ENCODE results near the gene TBC1D5. TPM values are rescaled to one million over a fixed set of nuclear protein-coding genes. Genes with fewer than 3 reads are reported as not detected.
"Not testable (repeated sequence)": the region's sequence is repeated elsewhere in the genome, so short reads cannot be mapped to it uniquely, and the experiment has no call there.

TBC1D5 gene
- total and polyA plus RNA-seq, 2 experiments from 2014 or later = 31.0 to 69.9 TPM

DNA sequence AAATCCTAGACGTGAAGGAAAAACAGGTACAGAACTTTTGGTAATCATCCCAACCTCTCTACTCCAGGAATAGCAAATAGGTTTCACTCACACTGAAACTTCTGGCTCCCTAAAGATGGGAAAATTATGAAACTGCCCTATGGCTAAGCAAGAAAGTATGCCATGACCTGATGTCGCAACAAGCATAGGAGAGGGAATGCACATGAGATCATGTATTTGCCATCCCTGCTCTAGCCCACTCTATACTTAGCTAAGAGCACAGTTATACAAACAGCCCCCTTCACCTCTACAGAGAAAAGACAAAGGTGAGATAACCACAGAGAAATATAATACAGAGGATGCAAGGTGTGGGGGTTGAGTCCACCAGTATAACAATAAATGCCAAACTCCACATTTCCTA is 102.7 kb downstream of the TBC1D5 start:
- H3K4me3 ChIP-seq = peak overlapping the region; percentile 48
- DNase-seq = peak; percentile 94
- H3K27ac ChIP-seq = peak overlapping the region; percentile 83
- no peaks in the 10 kb centered on the region for H4K20me1 ChIP-seq (ENCODE audit: insufficient read depth)
- no peaks in the 10 kb centered on the region for H3K27me3 ChIP-seq (replicated peaks; ENCODE audit: insufficient read depth)
- no peak overlapping the region for H2AFZ ChIP-seq
- 3 to 5% methylated on average over 2 of the region's 2 CpGs for WGBS, 2 experiments (ENCODE audit: low coverage in 1 of 2, low lambda C conversion rate in 2 of 2, missing lambda C conversion rate in 2 of 2)
- peaks cover 7% of the 10 kb centered on the region for H3K79me2 ChIP-seq (ENCODE audit: insufficient read depth)
- H3K9me3 ChIP-seq (ENCODE audit: low read depth) = no peaks in the 10 kb centered on the region
- H3K36me3 ChIP-seq (ENCODE audit: low read depth) = no peaks in the 10 kb centered on the region
- peaks cover 72% of the 10 kb centered on the region for H3K4me1 ChIP-seq (ENCODE audit: insufficient read depth)
- peak overlapping the region; percentile 67 for H3K4me2 ChIP-seq (ENCODE audit: unreplicated experiment)
- peak overlapping the region; percentile 37 for H3K9ac ChIP-seq
- no peaks in the 10 kb centered on the region for H3K9me2 ChIP-seq (ENCODE audit: insufficient read depth)
- TF ChIP-seq EZH2 (IDR thresholded peaks at IDR 0.05; ENCODE audit: insufficient read depth, poor library complexity, severe bottlenecking) = no peak
- TF ChIP-seq EZH2phosphoT487 (IDR thresholded peaks at IDR 0.05; ENCODE audit: insufficient read depth, low read depth) = no peak
- peaks cover 61% of the 10 kb centered on the region for H3F3A ChIP-seq (ENCODE audit: insufficient read depth)
- in situ Hi-C loops (cut with MboI) = no loop called here

DNA sequence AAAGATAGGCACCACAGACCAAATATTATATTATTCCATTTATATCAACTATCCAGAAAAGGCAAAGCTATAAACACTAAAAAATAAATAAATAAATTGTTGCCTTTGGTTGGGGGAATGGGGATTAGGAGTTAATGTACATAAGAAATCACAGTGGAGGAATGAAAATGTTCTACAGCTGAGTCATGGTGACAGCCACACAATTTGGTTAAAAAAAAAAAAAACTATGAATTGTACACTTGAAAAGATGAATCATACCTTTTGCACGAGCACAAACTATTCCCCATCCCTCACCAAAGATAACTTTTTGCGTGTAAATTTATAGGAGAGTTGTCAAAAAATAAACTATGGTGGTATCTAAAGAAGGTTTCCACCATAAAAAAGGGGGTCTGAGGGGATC is 103.2 kb downstream of the TBC1D5 start:
- H3K4me2 ChIP-seq (ENCODE audit: unreplicated experiment) = peak overlapping the region; percentile 67
- in situ Hi-C loops (cut with MboI) = no loop called here
- no peaks in the 10 kb centered on the region for H3K27me3 ChIP-seq (replicated peaks; ENCODE audit: insufficient read depth)
- H3K4me1 ChIP-seq (ENCODE audit: insufficient read depth) = peaks cover 68% of the 10 kb centered on the region
- peak overlapping the region; percentile 83 for H3K27ac ChIP-seq
- no peaks in the 10 kb centered on the region for H4K20me1 ChIP-seq (ENCODE audit: insufficient read depth)
- H3F3A ChIP-seq (ENCODE audit: insufficient read depth) = peaks cover 58% of the 10 kb centered on the region
- no peak for TF ChIP-seq EZH2 (IDR thresholded peaks at IDR 0.05; ENCODE audit: insufficient read depth, poor library complexity, severe bottlenecking)
- TF ChIP-seq EZH2phosphoT487 (IDR thresholded peaks at IDR 0.05; ENCODE audit: insufficient read depth, low read depth) = no peak
- DNase-seq = peak; percentile 79
- no peaks in the 10 kb centered on the region for H3K9me2 ChIP-seq (ENCODE audit: insufficient read depth)
- no peaks in the 10 kb centered on the region for H3K9me3 ChIP-seq (ENCODE audit: low read depth)
- WGBS, 2 experiments (ENCODE audit: low coverage in 1 of 2, low lambda C conversion rate in 2 of 2, missing lambda C conversion rate in 2 of 2) = 15 to 22% methylated on average over 2 of the region's 2 CpGs
- peak overlapping the region; percentile 43 for H3K9ac ChIP-seq
- peaks cover 7% of the 10 kb centered on the region for H3K79me2 ChIP-seq (ENCODE audit: insufficient read depth)
- no peak overlapping the region for H2AFZ ChIP-seq
- H3K36me3 ChIP-seq (ENCODE audit: low read depth) = no peaks in the 10 kb centered on the region
- peak overlapping the region; percentile 48 for H3K4me3 ChIP-seq

DNA sequence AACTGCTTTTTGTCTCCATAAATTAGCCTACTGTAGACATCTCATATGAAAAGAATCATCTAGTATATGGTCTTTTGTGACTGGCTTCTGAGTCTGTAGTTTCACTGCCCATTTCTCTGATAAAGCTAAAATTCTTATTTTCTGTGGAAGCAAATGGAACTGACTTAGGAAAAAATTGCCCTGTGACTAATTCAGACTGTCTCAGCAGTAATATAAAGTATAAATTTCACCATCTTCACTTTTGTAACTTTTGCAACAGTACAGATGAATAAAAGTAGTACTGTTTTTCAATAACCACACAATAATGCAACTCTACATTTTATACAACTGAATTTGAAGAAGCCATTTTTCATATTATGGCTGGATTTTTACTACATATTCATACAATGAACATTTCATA is 104.1 kb downstream of the TBC1D5 start:
- no peak overlapping the region for H3K4me3 ChIP-seq
- no peaks in the 10 kb centered on the region for H3K9me2 ChIP-seq (ENCODE audit: insufficient read depth)
- H3F3A ChIP-seq (ENCODE audit: insufficient read depth) = peaks cover 49% of the 10 kb centered on the region
- TF ChIP-seq EZH2phosphoT487 (IDR thresholded peaks at IDR 0.05; ENCODE audit: insufficient read depth, low read depth) (no peak), EZH2 (IDR thresholded peaks at IDR 0.05; ENCODE audit: insufficient read depth, poor library complexity, severe bottlenecking) (no peak)
- in situ Hi-C loops (cut with MboI) = no loop called here
- peaks cover 8% of the 10 kb centered on the region for H3K79me2 ChIP-seq (ENCODE audit: insufficient read depth)
- H2AFZ ChIP-seq = no peak overlapping the region
- H3K9me3 ChIP-seq (ENCODE audit: low read depth) = no peaks in the 10 kb centered on the region
- no peaks in the 10 kb centered on the region for H3K36me3 ChIP-seq (ENCODE audit: low read depth)
- H3K27ac ChIP-seq = peak overlapping the region; percentile 83
- no peaks in the 10 kb centered on the region for H3K27me3 ChIP-seq (replicated peaks; ENCODE audit: insufficient read depth)
- H3K9ac ChIP-seq = no peak overlapping the region
- H3K4me2 ChIP-seq (ENCODE audit: unreplicated experiment) = peak overlapping the region; percentile 67
- peaks cover 59% of the 10 kb centered on the region for H3K4me1 ChIP-seq (ENCODE audit: insufficient read depth)
- no peaks in the 10 kb centered on the region for H4K20me1 ChIP-seq (ENCODE audit: insufficient read depth)
- DNase-seq = peak; percentile 77

DNA sequence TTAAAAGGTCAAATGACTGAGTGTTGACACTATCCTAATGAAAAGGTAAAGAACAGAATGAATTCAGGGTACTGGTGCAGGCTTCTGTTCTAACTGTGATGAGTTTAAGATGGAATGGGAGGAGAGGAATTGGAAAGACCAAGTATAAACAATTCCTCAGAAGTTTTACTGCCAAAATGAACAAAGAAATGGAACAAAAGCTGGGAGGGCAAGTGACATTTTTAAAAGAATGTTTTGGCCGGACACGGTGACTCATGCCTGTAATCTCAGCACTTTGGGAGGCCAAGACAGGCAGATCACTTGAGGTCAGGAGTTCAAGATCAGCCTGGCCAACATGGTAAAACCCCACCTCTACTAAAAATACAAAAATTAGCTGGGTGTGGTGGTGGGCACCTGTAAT is 106.8 kb downstream of the TBC1D5 start:
- H3K9me2 ChIP-seq (ENCODE audit: insufficient read depth); H3K4me3 ChIP-seq; H3K79me2 ChIP-seq (ENCODE audit: insufficient read depth); in situ Hi-C loops (cut with MboI); H4K20me1 ChIP-seq (ENCODE audit: insufficient read depth); H3K9me3 ChIP-seq (ENCODE audit: low read depth); H3K27me3 ChIP-seq (replicated peaks; ENCODE audit: insufficient read depth); H3K9ac ChIP-seq; H3K36me3 ChIP-seq (ENCODE audit: low read depth); H2AFZ ChIP-seq: not testable (repeated sequence)
- WGBS, 2 experiments (ENCODE audit: low coverage in 1 of 2, low lambda C conversion rate in 2 of 2, missing lambda C conversion rate in 2 of 2) = 0% methylated on average over 2 of the region's 2 CpGs
- peaks cover 52% of the 10 kb centered on the region for H3F3A ChIP-seq (ENCODE audit: insufficient read depth)
- peak overlapping the region; percentile 46 for H3K4me2 ChIP-seq (ENCODE audit: unreplicated experiment)
- peak overlapping the region; percentile 41 for H3K27ac ChIP-seq
- peaks cover 64% of the 10 kb centered on the region for H3K4me1 ChIP-seq (ENCODE audit: insufficient read depth)
- peak; percentile 43 for DNase-seq

DNA sequence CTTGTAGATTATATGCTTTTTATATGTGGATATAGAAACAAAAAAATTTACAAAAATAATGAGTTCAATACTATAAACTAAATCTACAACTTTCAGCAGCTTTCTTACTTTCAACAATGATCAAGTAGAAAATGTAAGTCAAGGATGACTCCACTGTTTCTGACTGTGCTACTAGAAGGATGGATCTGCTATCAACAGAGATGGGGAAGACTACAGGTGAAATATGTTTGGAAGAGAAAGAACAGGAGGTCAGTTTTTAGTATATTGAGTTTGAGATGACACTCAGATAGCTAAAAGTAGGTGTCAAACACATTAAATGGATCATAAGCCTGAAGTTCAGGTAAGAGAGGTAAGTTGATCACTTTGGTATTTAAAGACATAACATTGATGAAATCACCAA is 107.5 kb downstream of the TBC1D5 start:
- Histone ChIP-seq H3K27me3 (replicated peaks; ENCODE audit: insufficient read depth) (no peaks in the 10 kb centered on the region), H3K36me3 (ENCODE audit: low read depth) (no peaks in the 10 kb centered on the region), H3F3A (ENCODE audit: insufficient read depth) (peaks cover 49% of the 10 kb centered on the region), H3K4me3 (no peak overlapping the region), H3K4me1 (ENCODE audit: insufficient read depth) (peaks cover 57% of the 10 kb centered on the region), H3K27ac (peak overlapping the region; percentile 41), H3K9ac (no peak overlapping the region), H3K4me2 (ENCODE audit: unreplicated experiment) (peak overlapping the region; percentile 46), H4K20me1 (ENCODE audit: insufficient read depth) (no peaks in the 10 kb centered on the region), H2AFZ (no peak overlapping the region), H3K9me3 (ENCODE audit: low read depth) (no peaks in the 10 kb centered on the region), H3K79me2 (ENCODE audit: insufficient read depth) (0 out of 2 replicates have a peak, but pooled peaks cover 4% of the 10 kb centered on the region), H3K9me2 (ENCODE audit: insufficient read depth) (no peaks in the 10 kb centered on the region)
- in situ Hi-C loops (cut with MboI) = no loop called here
- DNase-seq = no peak
- TF ChIP-seq EZH2 (IDR thresholded peaks at IDR 0.05; ENCODE audit: insufficient read depth, poor library complexity, severe bottlenecking) (no peak), EZH2phosphoT487 (IDR thresholded peaks at IDR 0.05; ENCODE audit: insufficient read depth, low read depth) (no peak)

All from GM23248 (cell line).